Activated T-helper 2 cell treated with anti-CD3 and anti-CD28 coated beads, Interferon-gamma antibody, Interleukin-2, Interleukin-4, amounts not matched to agents 10 μg/mL and 5 μg/mL and 100 μg/mL, durations not matched to agents 14 hours and 24 hours and 36 hours (primary cell): ENCODE data around the gene PHRF1. TPM values are rescaled to one million over a fixed set of nuclear protein-coding genes. Genes with fewer than 3 reads are reported as not detected.

Source experiments
- DNase-seq: peaks from one replicate; pipeline ENCODE4 v3.0.0; 2021; ENCODE audit warnings: low spot score
- H3K27ac Mint-ChIP-seq: one replicate; pipeline ENCODE4 v1.8.0; 2021; ENCODE audit warnings: mixed read lengths
- H3K27me3 Mint-ChIP-seq: one replicate; pipeline ENCODE4 v1.8.0; 2021; ENCODE audit warnings: low read depth, mixed read lengths
- H3K36me3 Mint-ChIP-seq: one replicate; pipeline ENCODE4 v1.8.0; 2021; ENCODE audit warnings: low read depth, mixed read lengths
- H3K4me1 Mint-ChIP-seq: one replicate; pipeline ENCODE4 v1.8.0; 2021; ENCODE audit warnings: low read depth, mixed read lengths
- H3K4me3 Mint-ChIP-seq: one replicate; pipeline ENCODE4 v1.8.0; 2021; ENCODE audit warnings: low read depth, mild to moderate bottlenecking, moderate library complexity, mixed read lengths
- H3K9me3 Mint-ChIP-seq: one replicate; pipeline ENCODE4 v1.8.0; 2021; ENCODE audit warnings: mixed read lengths
- intact Hi-C: fragments of 100-400 bp; cut with micrococcal nuclease; formaldehyde crosslinking; loops from one replicate; pipeline ENCODE4 v1.15.1; 2023
- total RNA-seq: library from RNA; stranded (reverse); gene quantifications from 2 replicates; pipeline ENCODE4 v1.2.3, GENCODE V29; 2022

The PHRF1 gene
- total RNA-seq, 1 donor from 2014 or later: 54.0 TPM

DNA sequence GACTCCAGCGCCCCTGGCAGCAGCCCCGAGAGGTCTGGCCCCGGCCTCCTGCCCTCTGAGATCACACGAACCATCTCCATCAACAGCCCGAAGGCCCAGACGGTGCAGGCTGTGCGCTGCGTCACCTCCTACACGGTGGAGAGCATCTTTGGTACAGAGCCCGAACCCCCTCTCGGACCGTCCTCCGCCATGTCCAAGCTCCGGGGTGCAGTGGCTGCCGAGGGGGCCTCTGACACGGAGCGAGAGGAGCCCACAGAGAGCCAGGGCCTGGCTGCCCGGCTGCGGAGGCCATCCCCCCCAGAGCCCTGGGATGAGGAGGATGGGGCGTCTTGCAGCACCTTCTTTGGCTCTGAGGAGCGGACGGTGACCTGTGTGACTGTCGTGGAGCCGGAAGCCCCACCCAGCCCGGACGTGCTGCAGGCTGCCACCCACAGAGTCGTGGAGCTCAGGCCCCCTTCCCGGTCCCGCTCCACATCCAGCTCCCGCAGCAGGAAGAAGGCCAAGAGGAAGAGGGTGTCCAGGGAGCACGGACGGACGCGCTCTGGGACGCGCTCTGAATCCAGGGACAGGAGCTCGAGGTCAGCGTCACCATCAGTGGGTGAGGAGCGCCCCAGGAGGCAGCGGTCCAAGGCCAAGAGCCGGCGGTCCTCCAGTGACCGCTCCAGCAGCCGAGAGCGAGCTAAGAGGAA, 31.8 kb downstream of the PHRF1 start:
- intact Hi-C loops: no loop called here
- no peak overlapping the region for H3K27ac Mint-ChIP-seq

GRCh38 chr11:608791-609251, 32.6 kb downstream of the PHRF1 start:
- H3K9me3 Mint-ChIP-seq: no peaks in the 10 kb centered on the region
- no peak overlapping the region for H3K4me3 Mint-ChIP-seq
- H3K27me3 Mint-ChIP-seq: no peaks in the 10 kb centered on the region
- intact Hi-C loops: no loop called here
- peaks cover 60% of the 10 kb centered on the region for H3K36me3 Mint-ChIP-seq
- no peaks in the 10 kb centered on the region for H3K4me1 Mint-ChIP-seq
- H3K27ac Mint-ChIP-seq: no peak overlapping the region
- DNase-seq: no peak

More for the DNA sequence above, 31.8 kb downstream of the PHRF1 start:
- Mint-ChIP-seq H3K36me3 (peaks cover 61% of the 10 kb centered on the region), H3K4me1 (no peaks in the 10 kb centered on the region), H3K27me3 (no peaks in the 10 kb centered on the region), H3K4me3 (no peak overlapping the region), H3K9me3 (no peaks in the 10 kb centered on the region)
- no peak for DNase-seq

GRCh38 chr11:609341-609811, 33.1 kb downstream of the PHRF1 start:
- Mint-ChIP-seq H3K4me1 (peaks cover 4% of the 10 kb centered on the region), H3K36me3 (peaks cover 58% of the 10 kb centered on the region), H3K9me3 (no peaks in the 10 kb centered on the region), H3K27ac (no peak overlapping the region), H3K4me3 (no peak overlapping the region), H3K27me3 (no peaks in the 10 kb centered on the region)
- no peak for DNase-seq
- intact Hi-C loops: no loop called here

DNA sequence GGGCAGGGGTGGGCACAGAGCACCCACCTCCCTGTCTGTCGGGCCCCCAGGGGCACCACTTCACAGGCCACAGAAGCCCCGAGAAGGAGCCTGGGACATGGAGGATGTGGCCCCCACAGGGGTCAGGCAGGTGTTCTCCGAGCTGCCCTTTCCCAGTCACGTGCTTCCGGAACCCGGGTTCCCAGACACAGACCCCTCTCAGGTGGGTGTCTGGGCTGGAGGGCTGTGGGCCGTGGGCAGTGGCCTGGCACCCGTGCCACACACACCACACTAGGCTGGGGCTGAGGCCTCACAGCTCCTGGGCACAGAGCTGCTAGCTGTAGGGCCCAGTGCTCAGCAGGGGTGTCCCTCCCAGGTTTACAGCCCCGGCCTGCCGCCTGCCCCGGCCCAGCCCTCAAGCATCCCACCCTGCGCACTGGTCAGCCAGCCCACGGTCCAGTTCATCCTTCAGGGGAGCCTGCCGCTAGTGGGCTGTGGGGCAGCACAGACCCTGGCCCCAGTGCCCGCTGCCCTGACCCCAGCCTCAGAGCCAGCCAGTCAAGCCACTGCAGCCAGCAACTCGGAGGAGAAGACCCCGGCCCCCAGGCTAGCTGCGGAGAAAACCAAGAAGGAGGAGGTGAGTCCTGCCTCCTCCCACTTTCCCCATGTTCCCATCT, 34.0 kb downstream of the PHRF1 start:
- H3K9me3 Mint-ChIP-seq: no peaks in the 10 kb centered on the region
- H3K27ac Mint-ChIP-seq: no peak overlapping the region
- no peak for DNase-seq
- H3K4me1 Mint-ChIP-seq: peaks cover 4% of the 10 kb centered on the region
- no peak overlapping the region for H3K4me3 Mint-ChIP-seq
- H3K36me3 Mint-ChIP-seq: peaks cover 54% of the 10 kb centered on the region
- intact Hi-C loops: loop anchor here (5.0 to 10.0 kb wide), 2 partner anchors 33 to 115 kb away; partner anchors contain the start of gene PHRF1
- H3K27me3 Mint-ChIP-seq: no peaks in the 10 kb centered on the region

- intact Hi-C loops: loop anchor here (5.0 to 10.0 kb wide), 2 partner anchors 34 to 114 kb away; partner anchors contain the start of gene PHRF1
- no peaks in the 10 kb centered on the region for H3K27me3 Mint-ChIP-seq
- no peak for DNase-seq
- no peaks in the 10 kb centered on the region for H3K9me3 Mint-ChIP-seq
- peak overlapping the region; percentile 17 for H3K27ac Mint-ChIP-seq
- H3K4me3 Mint-ChIP-seq: no peak overlapping the region
- H3K4me1 Mint-ChIP-seq: peaks cover 4% of the 10 kb centered on the region
- peaks cover 54% of the 10 kb centered on the region for H3K36me3 Mint-ChIP-seq
Observed at GRCh38 chr11:611001-611996, 35.0 kb downstream of the PHRF1 start.

DNA sequence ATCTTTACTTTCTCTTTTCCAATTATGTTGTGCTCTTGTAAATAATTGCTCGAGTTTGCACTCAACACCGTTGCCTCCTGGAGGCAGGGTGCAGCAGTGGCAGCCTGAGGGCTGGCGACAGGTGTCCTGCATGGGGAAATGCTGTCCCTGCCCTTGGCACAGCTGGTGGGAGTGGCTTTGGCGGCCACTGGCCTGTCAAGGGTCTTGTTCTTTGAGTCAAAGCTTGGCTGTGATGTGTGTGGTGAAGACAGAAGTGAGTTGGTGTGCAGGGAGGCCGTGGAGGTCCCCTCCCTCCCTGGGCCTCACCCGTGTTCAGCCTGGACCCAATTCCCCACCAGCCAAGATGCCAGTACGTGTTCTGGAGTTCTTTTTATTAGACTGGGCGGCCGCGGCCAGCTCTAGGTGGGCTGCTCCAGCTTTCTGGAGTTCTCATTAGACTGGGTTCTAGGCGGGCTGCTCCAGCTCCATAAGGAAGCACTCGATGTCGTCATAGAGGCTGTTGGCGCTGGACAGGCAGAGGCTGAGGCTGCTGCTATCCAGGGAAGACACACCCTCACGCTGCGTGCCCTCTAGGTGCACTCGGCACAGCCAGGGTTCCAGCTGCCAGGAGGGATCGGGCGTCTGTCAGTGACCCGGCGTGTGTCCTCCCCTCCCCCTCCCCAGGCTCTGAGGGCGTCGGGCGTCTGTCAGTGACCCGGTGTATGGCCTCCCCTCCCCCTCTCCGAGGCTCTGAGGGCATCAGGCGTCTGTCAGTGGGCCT, 36.1 kb downstream of the PHRF1 start:
- Mint-ChIP-seq H3K27me3 (no peaks in the 10 kb centered on the region), H3K4me1 (peaks cover 8% of the 10 kb centered on the region), H3K9me3 (no peaks in the 10 kb centered on the region), H3K36me3 (peaks cover 43% of the 10 kb centered on the region), H3K27ac (no peak overlapping the region), H3K4me3 (peak overlapping the region; percentile 24)
- intact Hi-C loops: loop anchor here (5.0 to 10.0 kb wide), 2 partner anchors 35 to 112 kb away; partner anchors contain the start of gene PHRF1
- no peak for DNase-seq

- H3K27ac Mint-ChIP-seq: no peak overlapping the region
- no peak for DNase-seq
- H3K4me3 Mint-ChIP-seq: no peak overlapping the region
- no peaks in the 10 kb centered on the region for H3K27me3 Mint-ChIP-seq
- intact Hi-C loops: loop anchor here (5.0 to 10.0 kb wide), 2 partner anchors 36 to 112 kb away; partner anchors contain the start of gene PHRF1
- H3K36me3 Mint-ChIP-seq: peaks cover 39% of the 10 kb centered on the region
- no peaks in the 10 kb centered on the region for H3K9me3 Mint-ChIP-seq
- peaks cover 8% of the 10 kb centered on the region for H3K4me1 Mint-ChIP-seq
Observed at GRCh38 chr11:612961-613300, 36.7 kb downstream of the PHRF1 start.

GRCh38 chr11:613369-613968, 37.2 kb downstream of the PHRF1 start:
- no peaks in the 10 kb centered on the region for H3K27me3 Mint-ChIP-seq
- H3K36me3 Mint-ChIP-seq: peaks cover 33% of the 10 kb centered on the region
- intact Hi-C loops: loop anchor here (5.0 to 10.0 kb wide), 2 partner anchors 36 to 111 kb away; partner anchors contain the start of gene PHRF1
- no peaks in the 10 kb centered on the region for H3K9me3 Mint-ChIP-seq
- H3K4me1 Mint-ChIP-seq: peaks cover 8% of the 10 kb centered on the region
- peak overlapping the region; percentile 73 for H3K4me3 Mint-ChIP-seq
- DNase-seq: peak; percentile 54
- H3K27ac Mint-ChIP-seq: peak overlapping the region; percentile 42

GRCh38 chr11:614021-614622, 37.9 kb downstream of the PHRF1 start:
- intact Hi-C loops: loop anchor here (5.0 to 10.0 kb wide), 2 partner anchors 37 to 111 kb away; partner anchors contain the start of gene PHRF1
- Mint-ChIP-seq H3K27ac (peak overlapping the region; percentile 40), H3K9me3 (no peaks in the 10 kb centered on the region), H3K27me3 (no peaks in the 10 kb centered on the region), H3K4me3 (peak overlapping the region; percentile 73), H3K36me3 (peaks cover 29% of the 10 kb centered on the region), H3K4me1 (peaks cover 8% of the 10 kb centered on the region)
- DNase-seq: no peak

- Mint-ChIP-seq H3K36me3 (peaks cover 27% of the 10 kb centered on the region), H3K9me3 (no peaks in the 10 kb centered on the region), H3K27ac (peak overlapping the region; percentile 69), H3K27me3 (no peaks in the 10 kb centered on the region), H3K4me1 (peaks cover 8% of the 10 kb centered on the region), H3K4me3 (peak overlapping the region; percentile 85)
- no peak for DNase-seq
- intact Hi-C loops: loop anchor here (5.0 to 10.0 kb wide), 2 partner anchors 38 to 110 kb away; partner anchors contain the start of gene PHRF1
Observed at GRCh38 chr11:614623-615503, 38.6 kb downstream of the PHRF1 start.
